NCI-H345 treated with DMSO at 0.1 percent for 48 hours (cell line): ENCODE measurements around the gene FSTL1.

Experiments
- DNase-seq: peaks from one replicate; lab custom pipeline; 2025; ENCODE audit not compliant: unreplicated experiment; lab: John Stamatoyannopoulos, UW

FSTL1 gene

GRCh38 chr3:120450600-120451271 is at the start of gene FSTL1:
Gene FSTL1 (minus strand): TSS chr3:120450992. CDS start chr3:120450746, 246 bp downstream.
- DNase-seq = no peak

- no peak for DNase-seq
Measured at GRCh38 chr3:120498556-120499346, 48.0 kb upstream of the FSTL1 start.

GRCh38 chr3:120497818-120498217 is 47.0 kb upstream of the FSTL1 start:
- DNase-seq = no peak

- no peak for DNase-seq
Measured at GRCh38 chr3:120497336-120497735, 46.5 kb upstream of the FSTL1 start.

GRCh38 chr3:120496278-120497002 is 45.6 kb upstream of the FSTL1 start:
- DNase-seq = no peak

- DNase-seq = no peak
Measured at GRCh38 chr3:120495809-120496208, 45.0 kb upstream of the FSTL1 start.

GRCh38 chr3:120492103-120492502 is 41.3 kb upstream of the FSTL1 start:
- no peak for DNase-seq

GRCh38 chr3:120489421-120489820 is 38.6 kb upstream of the FSTL1 start:
- DNase-seq = no peak

- DNase-seq = no peak
Measured at GRCh38 chr3:120488296-120488695, 37.5 kb upstream of the FSTL1 start.

GRCh38 chr3:120487191-120487650 is 36.4 kb upstream of the FSTL1 start:
- DNase-seq = no peak

GRCh38 chr3:120481081-120481480 is 30.3 kb upstream of the FSTL1 start:
- DNase-seq = no peak

- DNase-seq = no peak
Measured at GRCh38 chr3:120477781-120478180, 27.0 kb upstream of the FSTL1 start.

GRCh38 chr3:120475722-120476377 is 25.1 kb upstream of the FSTL1 start:
- no peak for DNase-seq

GRCh38 chr3:120473896-120474675 is 23.3 kb upstream of the FSTL1 start:
- DNase-seq = no peak

GRCh38 chr3:120473389-120473788 is 22.6 kb upstream of the FSTL1 start:
- DNase-seq = no peak

GRCh38 chr3:120472121-120472844 is 21.5 kb upstream of the FSTL1 start:
- no peak for DNase-seq

GRCh38 chr3:120471643-120472042 is 20.9 kb upstream of the FSTL1 start:
- no peak for DNase-seq

- DNase-seq = no peak
Measured at GRCh38 chr3:120470870-120471269, 20.1 kb upstream of the FSTL1 start.

GRCh38 chr3:120469882-120470301 is 19.1 kb upstream of the FSTL1 start:
- no peak for DNase-seq

- no peak for DNase-seq
Measured at GRCh38 chr3:120469440-120469839, 18.6 kb upstream of the FSTL1 start.
